HL-60/S4 treated with phorbol 12-myristate 13-acetate at 8.2 ng/mL for 4 days and 3 days (cell line): ENCODE measurements around the gene MRPL44.

ENCODE experiments used
- in situ Hi-C: fragments of 300-500 bp; cut with MboI; formaldehyde crosslinking; loops from 2 replicates; pipeline ENCODE4 v1.15.0; 2022; ENCODE audit warnings: low sequenced_read_pairs

The MRPL44 gene

DNA sequence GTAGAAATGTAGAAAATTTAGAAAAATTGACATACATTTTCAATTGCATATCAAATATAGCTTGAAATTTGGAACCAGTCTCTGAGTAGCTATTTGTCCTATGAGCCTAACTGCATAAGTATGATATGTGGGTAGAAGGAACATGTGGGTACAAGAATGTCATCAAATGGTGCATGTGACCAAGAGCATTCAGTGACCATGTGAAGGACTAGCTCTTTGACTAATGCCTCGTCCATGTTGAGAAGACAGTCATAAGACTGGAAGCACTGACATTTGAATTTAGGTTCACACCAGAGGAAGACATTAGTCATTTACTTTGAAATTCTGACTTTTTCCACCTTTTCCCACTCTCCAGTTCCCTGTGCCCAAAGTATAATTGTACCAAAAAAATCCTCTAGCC, 12.6 kb downstream of the MRPL44 start:
- in situ Hi-C loops: no loop called here

DNA sequence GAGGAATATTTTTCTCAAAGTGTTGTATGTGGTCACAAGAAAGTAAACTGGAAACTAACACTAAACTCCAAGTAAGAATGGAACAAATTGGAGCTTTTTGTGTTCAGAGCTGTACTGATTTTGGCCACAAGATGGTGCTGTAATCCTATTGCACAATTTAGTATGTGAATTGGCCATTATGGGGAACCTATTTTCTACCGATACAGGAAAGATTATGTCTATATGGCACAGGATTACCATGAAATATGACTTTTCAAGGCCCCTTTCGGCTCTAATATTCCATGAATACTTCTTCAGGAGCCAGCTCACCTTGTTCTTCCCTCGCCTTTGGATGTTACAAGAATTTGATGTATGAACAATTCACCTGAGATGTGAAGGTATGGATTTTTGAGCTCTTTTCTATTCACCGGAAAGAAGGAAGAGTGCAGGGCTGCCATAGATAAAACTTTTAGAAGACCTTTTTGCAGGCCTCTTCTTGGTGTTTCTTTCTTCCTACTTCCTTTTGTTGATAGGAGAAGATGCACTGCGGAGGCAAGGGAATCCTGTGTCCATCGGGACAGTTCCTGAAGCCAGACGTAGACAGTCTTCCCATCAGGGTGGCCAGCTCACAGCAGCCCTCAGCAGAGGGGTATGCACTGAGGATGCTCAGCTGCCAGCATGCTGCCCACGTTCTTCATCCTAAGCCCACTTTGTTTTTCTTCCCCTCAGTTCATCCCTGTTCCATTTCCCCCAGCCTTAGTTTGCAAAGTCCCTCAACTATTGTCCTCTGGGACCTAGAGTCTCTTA, 13.3 kb downstream of the MRPL44 start:
- in situ Hi-C loops: no loop called here

DNA sequence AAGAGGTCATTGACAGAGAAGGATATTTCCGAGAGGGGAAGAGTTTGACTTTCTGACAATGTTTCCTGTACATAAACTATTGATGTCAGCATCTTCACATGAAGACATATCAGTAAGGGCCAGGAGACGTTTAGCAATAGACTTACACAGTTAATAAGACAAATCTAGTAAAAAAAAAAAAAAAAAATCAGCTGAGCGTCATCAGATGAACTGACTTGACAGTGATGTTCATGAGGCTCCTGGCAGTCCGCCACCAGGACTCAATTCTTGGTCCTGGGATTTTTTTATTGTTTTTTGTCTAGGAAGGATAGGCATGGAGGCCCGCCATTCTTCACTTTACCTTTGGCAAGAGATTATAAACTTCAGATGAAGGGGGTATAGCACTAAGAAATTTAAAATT, 14.5 kb downstream of the MRPL44 start:
- in situ Hi-C loops: no loop called here

DNA sequence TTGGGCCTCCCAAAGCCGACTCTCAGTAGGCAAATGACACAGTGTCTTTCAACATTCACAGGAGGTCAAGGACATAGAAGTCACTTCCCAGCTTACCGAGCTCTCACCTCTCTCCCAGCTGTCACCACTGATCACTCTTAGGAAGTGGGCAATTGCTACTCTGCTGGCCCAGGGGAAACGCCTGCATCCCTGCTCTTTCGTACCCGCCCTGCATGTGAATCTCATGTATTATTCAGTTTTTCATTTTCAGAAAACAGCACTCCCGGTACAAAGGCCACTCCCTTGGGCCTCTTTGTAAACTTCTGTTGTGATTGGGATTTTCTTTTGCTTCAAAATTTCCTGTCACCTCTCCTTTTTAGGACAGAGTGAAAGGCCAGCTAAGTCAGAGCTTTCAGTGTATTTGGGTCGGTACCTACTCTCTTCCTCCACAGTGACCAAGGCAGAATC, 15.4 kb downstream of the MRPL44 start:
- in situ Hi-C loops: no loop called here

DNA sequence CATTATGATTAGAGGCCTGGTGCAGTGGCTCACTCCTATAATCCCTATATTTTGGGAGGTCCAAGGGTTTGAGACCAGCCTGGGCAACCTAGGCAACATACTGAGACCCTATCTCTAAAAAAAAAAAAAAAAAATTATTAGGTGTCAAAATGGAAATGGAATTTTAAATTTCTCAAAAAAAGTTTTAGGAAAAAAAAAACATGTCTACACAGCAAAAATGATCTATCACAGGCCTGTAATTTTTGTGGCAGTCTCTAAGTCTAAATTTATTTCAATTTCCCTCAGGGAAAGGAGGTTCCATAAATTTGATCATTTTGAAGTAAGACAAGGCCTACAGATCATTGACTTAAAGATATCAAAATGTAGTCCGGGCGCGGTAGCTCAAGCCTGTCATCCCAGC, 16.3 kb downstream of the MRPL44 start:
- in situ Hi-C loops: no loop called here

DNA sequence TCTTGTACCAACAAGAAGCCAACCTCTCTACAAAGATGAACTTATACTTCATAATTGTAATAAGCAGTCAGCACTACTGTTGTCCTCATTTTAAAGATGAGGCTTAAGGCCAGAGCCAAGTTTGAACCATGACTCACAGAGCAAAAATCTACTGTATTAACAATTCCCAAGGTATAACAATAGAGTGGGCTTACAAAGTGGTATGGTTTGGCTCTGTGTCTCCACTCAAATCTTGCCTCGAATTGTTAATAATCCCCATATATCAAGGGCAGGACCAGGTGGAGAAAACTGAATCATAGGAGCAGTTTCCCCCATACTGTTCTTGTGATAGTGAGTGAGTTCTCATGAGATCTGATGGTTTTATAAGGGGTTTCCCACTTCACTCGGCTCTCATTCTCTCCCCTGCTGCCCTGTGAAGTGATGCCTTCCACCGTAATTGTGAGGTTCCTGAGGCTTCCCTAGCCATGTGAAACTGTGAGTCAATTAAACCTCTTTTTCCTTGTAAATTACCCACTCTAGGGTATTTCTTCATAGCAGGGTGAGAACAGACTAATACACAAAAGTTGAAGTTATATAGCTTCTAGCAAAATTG, 19.5 kb downstream of the MRPL44 start:
- in situ Hi-C loops: no loop called here

DNA sequence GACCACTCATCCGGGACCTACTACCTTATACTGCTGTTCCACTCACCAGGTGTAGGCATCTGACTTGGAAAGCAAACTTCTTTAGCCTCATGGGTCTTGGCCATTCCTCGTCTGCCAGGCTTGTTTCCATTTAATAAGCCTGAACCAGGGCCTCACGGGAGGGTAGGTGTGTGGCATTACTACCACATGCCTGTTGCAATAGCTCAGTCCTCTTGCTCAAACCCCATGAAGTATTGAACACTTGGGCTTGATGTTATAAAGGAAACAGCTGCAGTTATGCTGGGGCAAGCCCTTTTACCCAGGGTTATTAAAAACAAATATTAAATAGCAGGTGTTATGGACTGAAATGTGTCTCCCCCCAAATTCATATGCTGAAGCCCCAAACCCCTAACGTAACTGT, 21.2 kb downstream of the MRPL44 start:
- in situ Hi-C loops: no loop called here

DNA sequence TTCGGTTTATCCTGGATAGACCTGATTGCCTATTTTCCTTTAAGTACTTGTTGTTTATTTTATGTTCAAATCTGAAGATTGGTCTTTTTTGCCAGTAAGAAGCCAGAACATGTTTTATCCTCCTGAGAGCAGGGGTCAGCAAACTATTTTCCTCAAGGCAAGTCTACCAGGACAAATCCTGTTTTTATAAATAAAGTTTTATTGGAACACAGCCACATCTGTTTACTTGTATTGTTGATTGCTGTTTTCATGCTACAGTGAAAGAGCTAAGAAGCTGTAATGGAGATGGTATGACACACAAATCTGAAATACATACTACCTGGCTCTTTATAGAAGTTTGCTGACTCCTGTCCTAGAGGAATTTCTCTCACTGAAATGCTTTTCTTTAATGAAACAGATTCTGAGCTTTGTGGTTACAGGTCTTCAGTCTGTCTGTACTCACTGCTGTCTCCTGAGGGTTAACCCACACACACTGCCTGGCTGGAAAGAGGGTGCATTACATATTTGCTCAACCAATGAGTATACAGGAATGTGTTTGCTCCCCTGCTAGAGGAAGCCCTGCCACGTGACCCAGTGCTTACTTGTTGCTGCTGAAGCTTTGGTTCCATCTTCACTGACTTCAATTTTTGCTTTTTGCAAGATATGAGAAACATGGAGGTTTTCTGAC, 22.6 kb downstream of the MRPL44 start:
- in situ Hi-C loops: no loop called here

DNA sequence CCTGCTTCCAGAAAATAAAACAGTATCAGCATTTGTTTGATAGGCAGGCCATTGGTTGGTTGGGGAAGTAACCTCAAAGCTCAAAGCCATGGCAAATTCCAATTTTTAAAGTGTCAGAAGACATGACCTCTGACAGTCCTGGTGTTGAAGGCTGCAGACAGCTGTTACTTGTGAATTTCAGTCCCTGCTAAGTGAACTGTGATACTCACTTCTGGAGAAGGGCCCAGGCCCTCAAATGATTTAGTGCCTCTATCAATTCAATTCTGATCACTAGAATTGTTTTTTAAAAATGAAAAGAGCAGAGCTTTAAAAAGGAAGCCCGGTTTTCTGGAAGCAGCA, 23.1 kb downstream of the MRPL44 start:
- in situ Hi-C loops: no loop called here

DNA sequence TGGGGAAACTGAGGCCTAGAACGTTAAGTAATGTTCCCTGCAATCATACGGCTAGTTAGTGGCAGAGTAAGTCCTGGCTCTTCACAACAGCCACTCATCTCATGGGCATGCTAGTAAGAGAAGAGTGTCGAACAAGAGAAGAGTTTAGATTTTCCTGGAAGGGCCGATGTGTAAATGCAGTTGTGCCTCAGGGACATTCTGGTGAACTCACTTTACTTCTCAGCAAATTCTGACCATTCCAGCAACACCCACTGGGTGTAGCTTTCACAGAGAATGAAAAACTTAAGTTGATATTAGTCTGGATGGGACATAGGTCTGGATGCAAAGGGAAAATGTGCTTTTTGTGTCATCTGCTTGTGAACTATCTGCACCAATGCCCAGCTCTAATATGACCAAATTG, 23.5 kb downstream of the MRPL44 start:
- in situ Hi-C loops: no loop called here

DNA sequence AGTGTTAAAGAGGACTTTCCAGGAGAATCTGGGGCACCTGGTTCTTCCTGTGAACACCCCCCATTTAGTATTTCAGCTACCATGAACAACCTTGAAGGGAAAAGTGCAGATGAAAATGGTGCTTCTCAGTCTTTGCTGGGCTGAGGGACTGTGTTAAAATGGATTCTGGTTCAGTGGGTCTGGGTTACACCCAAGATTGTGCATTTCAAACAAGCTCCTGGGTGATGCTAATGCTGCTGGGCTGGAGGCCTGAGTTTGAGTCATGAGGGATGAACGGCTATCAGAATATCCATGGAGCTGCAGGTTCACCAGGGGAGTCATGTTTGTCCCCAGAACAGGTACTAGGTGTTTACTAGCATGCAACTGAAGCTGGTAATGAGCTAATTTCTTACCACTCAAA, 24.0 kb downstream of the MRPL44 start:
- in situ Hi-C loops: no loop called here

DNA sequence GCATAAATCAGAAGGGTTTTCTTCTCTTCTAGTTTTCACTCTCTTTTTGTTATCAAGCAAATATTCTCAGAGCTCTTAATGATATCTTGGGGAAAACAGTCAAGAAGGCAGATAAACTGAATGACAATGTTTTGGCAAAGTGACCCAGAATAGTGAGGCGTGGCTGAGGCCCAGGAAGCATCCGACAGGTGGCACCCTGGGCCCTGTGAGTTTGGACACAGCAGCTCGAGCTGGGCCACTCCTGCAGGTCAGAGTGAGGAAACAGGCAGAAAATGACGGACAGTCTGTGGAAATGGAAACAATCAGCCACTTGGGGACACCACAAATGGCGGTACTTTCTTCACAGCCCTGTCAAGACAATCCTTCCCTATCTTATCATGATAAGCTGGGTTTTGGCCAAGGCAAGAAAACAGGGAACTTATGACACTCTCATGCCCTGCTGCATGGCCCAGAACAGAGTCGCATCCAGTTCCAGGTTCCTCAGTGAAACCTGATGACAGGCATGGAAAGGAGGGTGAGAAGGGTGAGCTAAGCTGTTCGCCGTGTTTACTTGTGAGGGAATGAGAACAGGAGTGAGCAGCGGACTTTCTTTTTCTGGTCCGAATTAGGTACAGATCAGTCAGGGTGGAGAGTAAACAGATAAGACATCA, 32.1 kb downstream of the MRPL44 start:
- in situ Hi-C loops: no loop called here

DNA sequence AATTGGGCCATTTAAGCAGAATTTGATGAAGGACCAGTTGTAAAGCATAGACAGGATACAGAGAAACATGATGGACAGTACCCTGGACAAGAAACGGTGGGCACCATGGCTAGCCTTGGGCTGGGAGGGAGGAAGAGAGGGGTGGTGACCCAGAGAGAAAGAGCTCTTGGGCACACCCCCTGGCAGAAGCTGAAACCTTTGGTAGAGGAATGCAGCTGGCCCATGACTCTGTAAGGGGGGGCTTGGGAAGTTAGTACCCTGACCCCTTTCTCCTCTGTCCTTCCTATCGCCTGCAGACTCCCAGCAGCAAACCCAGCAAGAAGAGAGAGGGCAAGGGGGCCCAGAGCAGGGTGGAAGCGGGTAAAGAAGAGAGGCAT, 32.6 kb downstream of the MRPL44 start:
- in situ Hi-C loops: loop anchor here (10.0 kb wide), 1 partner anchor 295 kb away; no protein-coding TSS in a partner anchor

DNA sequence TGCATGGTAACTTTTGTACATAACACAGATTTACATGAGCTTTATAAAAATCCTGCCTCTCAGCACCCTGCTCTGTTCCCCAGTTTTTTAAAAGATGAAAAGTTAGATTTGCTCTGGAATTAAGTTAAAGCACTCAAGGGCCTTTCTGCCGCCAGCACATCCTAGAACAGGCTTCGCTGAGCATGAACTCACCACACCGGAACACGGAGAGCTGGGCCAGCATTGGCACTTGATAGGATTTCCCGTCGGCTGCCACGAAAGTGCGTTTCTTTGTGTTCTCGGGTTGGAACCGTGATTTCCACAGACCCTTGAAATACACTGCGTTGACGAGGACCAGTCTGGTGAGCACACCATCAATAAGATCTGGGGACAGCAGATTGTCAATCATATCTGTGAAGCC, 34.3 kb downstream of the MRPL44 start:
- in situ Hi-C loops: loop anchor here (10.0 kb wide), 1 partner anchor 293 kb away; no protein-coding TSS in a partner anchor

DNA sequence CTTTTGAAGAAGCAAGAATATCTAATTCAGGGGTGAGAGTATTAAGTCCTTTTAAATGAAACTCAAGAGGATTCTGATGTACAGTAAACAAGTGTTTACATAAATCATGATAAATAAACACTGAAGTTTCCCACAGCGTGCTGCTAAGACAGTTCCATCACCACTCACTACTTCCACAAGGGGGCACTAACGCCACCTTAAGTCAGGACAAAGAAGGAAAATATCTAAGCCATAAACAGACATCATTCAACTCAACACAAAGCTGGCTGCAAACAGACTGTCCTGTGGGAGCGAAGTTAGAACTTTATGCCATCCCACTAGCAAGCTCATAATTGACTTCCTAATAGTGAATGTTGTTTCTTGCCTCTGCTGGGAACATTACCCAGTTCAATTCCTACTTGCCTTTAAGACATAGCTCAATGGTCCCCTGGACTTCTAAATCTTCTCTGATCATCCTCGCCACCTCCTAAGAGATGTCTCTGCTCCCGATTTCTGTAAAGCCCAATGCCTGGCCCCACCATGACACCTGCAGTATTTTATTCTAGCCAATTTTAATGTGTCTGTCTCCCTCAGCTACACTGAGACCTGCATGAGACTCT, 36.5 kb downstream of the MRPL44 start:
- in situ Hi-C loops: loop anchor here (10.0 kb wide), 1 partner anchor 291 kb away; no protein-coding TSS in a partner anchor

DNA sequence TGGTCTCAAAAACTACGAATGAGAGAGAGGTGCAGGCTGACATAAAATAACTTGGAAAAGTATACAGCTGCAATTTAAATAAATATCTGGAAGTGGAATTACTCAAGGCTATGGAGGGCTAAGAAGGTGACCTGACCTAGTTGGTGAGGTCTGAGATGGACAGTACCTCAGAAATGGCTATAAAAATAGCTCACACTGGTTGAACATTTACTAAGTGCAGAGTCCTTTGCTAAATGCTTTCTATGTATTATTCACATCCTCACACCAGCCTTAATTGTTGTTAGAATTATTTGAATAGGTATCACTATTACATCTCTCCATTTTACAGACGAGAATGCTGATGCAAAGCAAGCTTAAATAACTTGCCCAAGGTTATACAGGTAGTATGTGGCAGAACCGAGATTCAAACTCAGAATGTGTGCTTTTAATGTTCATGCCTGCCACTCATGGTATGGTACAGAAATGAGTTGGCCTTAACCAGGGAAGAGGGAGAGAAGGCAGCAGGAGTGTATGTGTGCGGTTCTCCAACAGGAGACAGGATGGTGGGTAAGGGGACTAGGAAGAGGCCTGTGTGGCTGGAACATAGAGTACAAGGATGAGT, 37.4 kb downstream of the MRPL44 start:
- in situ Hi-C loops: loop anchor here (10.0 kb wide), 1 partner anchor 290 kb away; no protein-coding TSS in a partner anchor

DNA sequence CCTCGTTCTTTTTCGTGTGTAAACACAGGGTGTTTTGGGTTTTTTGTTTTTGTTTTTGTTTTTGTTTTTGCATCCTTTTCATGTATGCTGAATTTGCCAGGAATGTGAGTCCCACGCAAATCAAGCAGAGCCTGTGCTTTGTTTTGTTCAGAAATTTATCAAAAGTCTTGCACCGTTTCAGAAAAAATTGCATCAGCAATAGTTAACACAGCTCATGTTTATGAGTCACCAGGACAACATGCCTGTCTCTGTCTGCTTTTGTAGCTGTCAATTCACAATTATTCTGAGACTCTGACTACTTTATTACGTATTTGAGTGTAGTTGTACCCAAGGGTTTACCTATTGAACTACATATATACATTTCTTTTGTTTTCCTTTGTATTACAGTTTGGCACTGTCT, 38.3 kb downstream of the MRPL44 start:
- in situ Hi-C loops: loop anchor here (10.0 kb wide), 1 partner anchor 289 kb away; no protein-coding TSS in a partner anchor

DNA sequence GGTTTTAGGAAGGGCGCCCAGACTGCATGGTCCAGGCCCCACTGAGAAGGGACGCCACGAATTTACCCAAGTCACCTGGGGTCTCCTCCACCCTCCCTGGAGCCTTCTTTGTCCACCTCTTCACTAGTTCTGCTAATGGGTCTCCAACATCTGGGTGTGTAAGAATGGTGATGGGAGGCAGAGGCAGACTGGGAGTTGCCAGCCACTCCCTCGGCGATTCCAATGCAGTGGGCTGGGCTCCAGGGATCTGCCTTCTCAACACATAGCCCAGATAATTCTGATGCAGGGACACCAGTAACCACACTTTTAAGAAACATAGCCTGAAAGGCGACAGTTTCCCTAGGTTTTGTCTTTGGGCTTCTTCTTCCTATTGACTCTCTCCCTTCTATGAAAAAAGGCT, 39.1 kb downstream of the MRPL44 start:
- in situ Hi-C loops: loop anchor here (10.0 kb wide), 1 partner anchor 288 kb away; no protein-coding TSS in a partner anchor

DNA sequence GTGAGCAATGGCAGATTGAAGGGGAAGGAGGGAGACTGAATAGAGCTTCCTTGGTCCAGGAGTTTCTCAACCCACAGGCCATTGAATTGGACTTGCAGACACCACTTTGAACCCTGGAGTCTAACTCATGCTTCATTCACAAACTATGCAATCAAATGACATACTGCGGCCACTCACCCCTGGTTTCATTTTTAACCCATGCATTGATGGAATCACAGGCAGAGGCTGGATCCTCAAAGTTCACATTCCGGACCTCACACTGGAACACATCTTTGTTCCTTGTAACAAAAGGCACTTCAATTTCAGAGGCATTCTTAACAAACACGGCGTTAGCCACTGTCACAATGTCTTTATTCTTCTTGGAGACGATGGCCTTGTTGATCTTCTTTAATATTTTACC, 40.7 kb downstream of the MRPL44 start:
- in situ Hi-C loops: loop anchor here (10.0 kb wide), 1 partner anchor 287 kb away; no protein-coding TSS in a partner anchor

DNA sequence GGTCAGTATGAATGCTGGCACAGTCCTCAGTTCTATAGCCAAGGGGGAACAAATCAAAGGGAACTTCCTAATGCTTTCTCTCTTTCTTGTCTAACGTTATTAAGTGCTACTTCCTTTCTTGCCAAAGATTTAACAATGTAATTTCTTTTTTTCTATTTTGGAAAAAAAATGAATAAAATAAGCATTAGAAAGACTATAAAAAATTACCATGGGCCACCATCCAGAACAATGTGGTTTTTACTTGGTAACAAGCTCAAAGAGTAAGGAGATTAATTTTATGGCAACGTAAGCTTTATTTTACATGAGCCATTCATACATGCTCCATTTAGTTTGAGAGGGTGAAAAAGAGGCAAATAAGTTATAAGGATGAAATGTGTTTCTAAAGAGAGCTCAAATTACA, 41.7 kb downstream of the MRPL44 start:
- in situ Hi-C loops: loop anchor here (10.0 kb wide), 1 partner anchor 286 kb away; no protein-coding TSS in a partner anchor
